HG02884 (cell line): ENCODE measurements around the gene SHROOM1.
"Not testable (repeated sequence)": the region's sequence is repeated elsewhere in the genome, so short reads cannot be mapped to it uniquely, and the experiment has no call there.

Experiments
- ATAC-seq: cut with Tn5 transposase; IDR thresholded peaks from one replicate; pipeline ENCODE4 v1.9.1; 2021; ENCODE audit warnings: mild to moderate bottlenecking, moderate library complexity; ENCODE audit not compliant: unreplicated experiment

SHROOM1 gene

GRCh38 chr5:132808448-132808847 lies 22.0 kb downstream of the SHROOM1 start:
- no peak for ATAC-seq

- ATAC-seq = no peak
Measured at GRCh38 chr5:132807163-132807838, 23.1 kb downstream of the SHROOM1 start.

- not testable (repeated sequence) for ATAC-seq
Measured at GRCh38 chr5:132806804-132807162, 23.7 kb downstream of the SHROOM1 start.

- not testable (repeated sequence) for ATAC-seq
Measured at GRCh38 chr5:132805872-132806271, 24.6 kb downstream of the SHROOM1 start.

- ATAC-seq = not testable (repeated sequence)
Measured at GRCh38 chr5:132804219-132804618, 26.2 kb downstream of the SHROOM1 start.

- ATAC-seq = not testable (repeated sequence)
Measured at GRCh38 chr5:132802685-132803066, 27.8 kb downstream of the SHROOM1 start.

GRCh38 chr5:132802044-132802684 lies 28.3 kb downstream of the SHROOM1 start:
- no peak for ATAC-seq

GRCh38 chr5:132800545-132800944 lies 29.9 kb downstream of the SHROOM1 start:
- ATAC-seq = no peak

GRCh38 chr5:132799392-132799791 lies 31.1 kb downstream of the SHROOM1 start:
- ATAC-seq = no peak

- ATAC-seq = no peak
Measured at GRCh38 chr5:132797651-132798050, 32.8 kb downstream of the SHROOM1 start.

GRCh38 chr5:132791026-132791425 lies 39.4 kb downstream of the SHROOM1 start:
- ATAC-seq = no peak

- ATAC-seq = no peak
Measured at GRCh38 chr5:132790201-132790865, 40.1 kb downstream of the SHROOM1 start.

- no peak for ATAC-seq
Measured at GRCh38 chr5:132788990-132789886, 41.2 kb downstream of the SHROOM1 start.

GRCh38 chr5:132788508-132788907 lies 41.9 kb downstream of the SHROOM1 start:
- no peak for ATAC-seq

- ATAC-seq = no peak
Measured at GRCh38 chr5:132787076-132787475, 43.4 kb downstream of the SHROOM1 start.

GRCh38 chr5:132785864-132786263 lies 44.6 kb downstream of the SHROOM1 start:
- ATAC-seq = no peak

GRCh38 chr5:132785365-132785764 lies 45.1 kb downstream of the SHROOM1 start:
- no peak for ATAC-seq

GRCh38 chr5:132782101-132782500 lies 48.3 kb downstream of the SHROOM1 start:
- ATAC-seq = no peak

- no peak for ATAC-seq
Measured at GRCh38 chr5:132781029-132781428, 49.4 kb downstream of the SHROOM1 start.

GRCh38 chr5:132780577-132780976 lies 49.9 kb downstream of the SHROOM1 start:
- no peak for ATAC-seq

- ATAC-seq = no peak
Measured at GRCh38 chr5:132779961-132780360, 50.5 kb downstream of the SHROOM1 start.
